Left ventricle myocardium inferior (tissue), 1 donor: ENCODE measurements around the gene SPRR2G. TPM values are rescaled to one million over a fixed set of nuclear protein-coding genes. Genes with fewer than 3 reads are reported as not detected.
"Not testable (repeated sequence)": the region's sequence is repeated elsewhere in the genome, so short reads cannot be mapped to it uniquely, and the experiment has no call there.

Experiments
- DNase-seq: peaks from one replicate; pipeline ENCODE4 v3.0.0-alpha.2; 2020
- H3K27ac ChIP-seq: fragments of 200-600 bp; replicated peaks from 2 replicates; pipeline ENCODE4 v1.8.0; 2021
- H3K27me3 ChIP-seq: fragments of 200-600 bp; 2 replicates; pipeline ENCODE4 v1.8.0; 2021; ENCODE audit warnings: low read depth
- H3K36me3 ChIP-seq: fragments of 200-600 bp; 2 replicates; pipeline ENCODE4 v1.8.0; 2021
- H3K4me1 ChIP-seq: fragments of 200-600 bp; 2 replicates; pipeline ENCODE4 v1.8.0; 2021
- H3K4me3 ChIP-seq: fragments of 200-600 bp; 2 replicates; pipeline ENCODE4 v1.8.0; 2021; ENCODE audit warnings: mild to moderate bottlenecking, moderate library complexity
- H3K9me3 ChIP-seq: fragments of 200-600 bp; replicated peaks from 2 replicates; pipeline ENCODE4 v1.8.0; 2021
- CTCF ChIP-seq: fragments of 200-600 bp; IDR thresholded peaks from 2 replicates; pipeline ENCODE4 v1.8.0; 2021; ENCODE audit warnings: antibody characterized with exemption, mild to moderate bottlenecking, borderline replicate concordance
- intact Hi-C: fragments of 100-400 bp; cut with micrococcal nuclease; formaldehyde crosslinking; loops from one replicate; pipeline ENCODE4 v1.11.0; 2022
- total RNA-seq: library from RNA; stranded (reverse); fragmentation: NEBNext Ultra II Directional; extraction: Animal tissue kit (Norgen Biotek cat#: 25700); gene quantifications from one replicate; pipeline ENCODE4 v1.2.1, GENCODE V29; 2021
- donor health status: DM: no; HTN: yes; CAD: no; lungs with severe emphysema.

Gene SPRR2G
- total RNA-seq, 1 donor from 2014 or later = not detected

GRCh38 chr1:153125536-153125935 is 25.2 kb downstream of the SPRR2G start:
- Histone ChIP-seq H3K27ac (no peak overlapping the region), H3K4me1 (no peaks in the 10 kb centered on the region), H3K9me3 (peaks cover 40% of the 10 kb centered on the region), H3K36me3 (no peaks in the 10 kb centered on the region), H3K27me3 (peaks cover 4% of the 10 kb centered on the region), H3K4me3 (no peak overlapping the region)
- intact Hi-C loops = no loop called here
- no peak for DNase-seq
- no peak for TF ChIP-seq CTCF

- H3K27me3 ChIP-seq, H3K4me1 ChIP-seq, H3K27ac ChIP-seq, intact Hi-C loops, DNase-seq, H3K4me3 ChIP-seq, H3K36me3 ChIP-seq: not testable (repeated sequence)
- peaks cover 40% of the 10 kb centered on the region for H3K9me3 ChIP-seq
These were observed 26.9 kb downstream of the SPRR2G start for GRCh38 chr1:153123793-153124192.

- no peak for DNase-seq
- Histone ChIP-seq H3K27me3 (no peaks in the 10 kb centered on the region), H3K27ac (no peak overlapping the region), H3K9me3 (peaks cover 40% of the 10 kb centered on the region), H3K4me1 (no peaks in the 10 kb centered on the region), H3K4me3 (no peak overlapping the region), H3K36me3 (no peaks in the 10 kb centered on the region)
- no peak for TF ChIP-seq CTCF
- intact Hi-C loops = no loop called here
These were observed 27.8 kb downstream of the SPRR2G start for GRCh38 chr1:153122831-153123421.

GRCh38 chr1:153120945-153121344 is 29.7 kb downstream of the SPRR2G start:
- H3K27me3 ChIP-seq = no peaks in the 10 kb centered on the region
- TF ChIP-seq CTCF = no peak
- no peak for DNase-seq

GRCh38 chr1:153119491-153119971 is 31.2 kb downstream of the SPRR2G start:
- DNase-seq = no peak
- Histone ChIP-seq H3K27ac (no peak overlapping the region), H3K4me3 (no peak overlapping the region), H3K36me3 (no peaks in the 10 kb centered on the region), H3K9me3 (peaks cover 20% of the 10 kb centered on the region), H3K27me3 (no peaks in the 10 kb centered on the region), H3K4me1 (no peaks in the 10 kb centered on the region)
- TF ChIP-seq CTCF = no peak
- intact Hi-C loops = no loop called here

More at GRCh38 chr1:153120945-153121344, 29.7 kb downstream of the SPRR2G start:
- H3K9me3 ChIP-seq = peaks cover 35% of the 10 kb centered on the region
- H3K4me3 ChIP-seq = no peak overlapping the region
- no peak overlapping the region for H3K27ac ChIP-seq
- intact Hi-C loops = no loop called here
- H3K4me1 ChIP-seq = no peaks in the 10 kb centered on the region
- no peaks in the 10 kb centered on the region for H3K36me3 ChIP-seq

GRCh38 chr1:153115264-153115663 is 35.4 kb downstream of the SPRR2G start:
- H3K36me3 ChIP-seq, intact Hi-C loops, H3K27ac ChIP-seq, H3K27me3 ChIP-seq, H3K4me1 ChIP-seq, H3K9me3 ChIP-seq, DNase-seq, H3K4me3 ChIP-seq: not testable (repeated sequence)
